ENCODE measurements around the gene SREK1.
"Not testable (repeated sequence)": the region's sequence is repeated elsewhere in the genome, so short reads cannot be mapped to it uniquely, and the experiment has no call there.

SREK1 gene

DNA sequence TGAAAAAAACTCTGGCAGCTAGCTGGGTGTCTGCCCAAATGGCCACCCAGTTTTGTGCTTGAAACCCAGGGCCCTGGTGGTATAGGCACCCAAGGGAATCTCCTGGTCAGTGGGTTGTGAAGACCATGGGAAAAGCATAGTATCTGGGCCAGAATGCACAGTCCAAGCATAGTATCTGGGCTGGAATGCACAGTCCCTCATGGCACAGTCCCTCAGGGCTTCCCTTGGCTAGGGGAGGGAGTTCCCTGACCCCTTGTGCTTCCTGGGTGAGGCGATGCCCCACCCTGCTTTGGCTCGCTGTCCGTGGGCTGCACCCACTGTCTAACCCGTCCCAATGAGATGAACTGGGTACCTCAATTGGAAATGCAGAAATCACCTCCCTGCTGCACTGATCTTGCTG, 78.8 kb downstream of the SREK1 start:
- not testable (repeated sequence) for DNase-seq

DNA sequence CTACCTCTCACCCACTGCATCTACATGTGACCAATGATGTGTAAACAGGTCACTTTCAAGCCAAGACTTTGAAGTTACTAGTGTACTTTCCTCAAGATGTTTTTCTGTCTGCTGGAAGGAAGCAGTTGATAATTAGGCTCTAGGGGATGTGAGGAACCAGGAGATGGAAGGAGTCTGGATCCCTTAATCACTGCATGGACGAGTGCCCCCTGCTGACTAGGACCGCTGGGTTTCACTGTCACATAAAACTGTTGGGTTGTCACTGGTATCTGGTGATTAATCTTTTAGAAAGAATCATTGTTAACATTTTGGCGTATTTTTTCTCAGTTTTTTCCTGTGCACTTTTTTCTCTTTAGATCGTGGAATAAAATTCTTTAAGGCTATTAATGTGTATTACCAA, 79.5 kb downstream of the SREK1 start:
- no peak for DNase-seq

DNA sequence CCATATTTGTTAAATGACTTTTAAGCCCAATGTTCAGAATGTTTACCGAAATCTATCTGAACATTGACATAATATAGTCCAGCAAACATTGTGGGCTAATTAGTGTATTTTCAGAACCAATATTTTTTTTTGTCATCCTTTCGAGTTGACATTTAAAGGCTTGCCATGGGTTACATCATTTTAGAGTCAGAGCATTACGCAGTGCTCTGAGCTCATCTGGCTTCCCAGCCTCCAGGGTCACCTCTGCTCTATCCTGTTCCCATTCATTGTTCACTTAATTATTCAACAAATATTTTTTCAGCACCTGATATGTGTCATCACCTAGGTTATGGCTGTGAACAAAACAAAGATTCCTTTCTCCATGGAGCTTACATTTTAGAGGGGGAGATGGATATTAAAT, 80.2 kb downstream of the SREK1 start:
- DNase-seq: no peak

DNA sequence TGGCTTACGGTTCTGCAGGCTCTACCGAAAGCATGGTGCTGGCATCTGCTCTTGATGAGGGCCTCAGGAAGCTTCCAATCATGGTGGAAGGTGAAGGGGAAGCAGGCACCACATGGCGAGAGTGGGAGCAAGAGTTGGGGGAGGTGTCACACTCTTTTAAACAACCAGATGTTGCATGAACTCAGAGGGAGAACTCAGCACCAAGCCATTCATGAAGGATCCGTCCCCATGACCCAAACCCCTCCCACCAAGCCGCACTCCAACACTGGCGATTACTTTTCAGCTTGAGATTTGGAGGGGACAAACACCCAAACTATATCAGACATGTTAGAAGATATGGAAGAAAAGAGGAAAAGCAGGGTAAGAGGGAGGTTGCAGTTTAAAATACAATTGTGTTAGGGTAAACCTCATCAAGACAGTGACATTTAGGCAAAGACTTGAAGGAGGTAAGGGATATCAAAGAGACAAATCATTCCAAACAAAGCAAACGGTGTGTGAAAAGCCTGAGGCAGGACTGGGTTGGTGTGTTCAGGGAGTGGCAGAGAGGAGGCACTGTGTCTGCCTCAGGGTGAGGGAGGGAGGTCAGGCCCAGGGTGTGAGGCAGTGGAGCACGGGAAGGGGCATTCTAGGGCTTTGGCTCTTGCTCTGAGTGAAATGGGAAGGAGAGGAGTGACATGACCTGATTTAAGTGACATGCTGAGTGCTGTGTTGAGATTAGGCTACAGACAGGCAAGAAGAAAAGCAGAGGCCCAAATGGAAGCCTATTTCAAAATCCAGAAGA, 80.9 kb downstream of the SREK1 start:
- no peak for DNase-seq

DNA sequence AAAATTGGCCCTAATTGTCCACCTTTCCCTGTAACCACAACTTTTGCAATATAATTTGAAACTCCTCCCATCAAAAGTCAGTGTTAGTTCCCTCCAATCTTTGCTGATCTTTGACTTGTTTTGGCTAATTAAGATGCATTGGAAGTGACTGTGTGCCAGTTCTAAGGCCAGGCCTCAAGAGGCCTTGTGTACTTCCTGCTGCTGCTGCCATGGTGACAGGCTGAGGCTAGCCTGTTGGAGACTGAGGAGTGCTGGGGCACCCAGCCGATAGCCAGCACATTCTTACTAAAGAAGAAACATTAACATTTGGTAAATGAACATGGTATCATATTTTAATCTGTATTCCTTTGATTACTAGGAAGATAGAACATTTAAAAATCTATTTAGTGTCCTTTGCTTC, 86.5 kb downstream of the SREK1 start:
- no peak for DNase-seq

DNA sequence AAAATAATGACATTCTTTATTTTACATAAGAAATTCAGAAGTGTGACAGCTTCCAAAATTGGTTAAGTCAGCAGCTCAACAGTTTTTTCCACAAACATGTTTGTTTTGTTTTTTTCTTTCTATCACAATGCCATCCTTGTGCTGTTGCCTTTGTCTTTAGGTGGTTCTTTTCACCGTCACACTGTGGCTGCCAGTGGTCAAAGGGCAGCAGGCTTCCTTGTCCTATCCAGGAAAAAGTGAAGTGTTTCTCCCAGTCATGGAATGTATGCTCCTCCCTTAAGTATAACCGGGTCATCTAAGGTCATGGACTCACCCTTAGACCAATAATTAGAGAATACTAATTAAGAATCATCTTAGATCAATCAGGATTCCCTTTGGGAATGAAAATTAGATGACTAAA, 87.4 kb downstream of the SREK1 start:
- no peak for DNase-seq

DNA sequence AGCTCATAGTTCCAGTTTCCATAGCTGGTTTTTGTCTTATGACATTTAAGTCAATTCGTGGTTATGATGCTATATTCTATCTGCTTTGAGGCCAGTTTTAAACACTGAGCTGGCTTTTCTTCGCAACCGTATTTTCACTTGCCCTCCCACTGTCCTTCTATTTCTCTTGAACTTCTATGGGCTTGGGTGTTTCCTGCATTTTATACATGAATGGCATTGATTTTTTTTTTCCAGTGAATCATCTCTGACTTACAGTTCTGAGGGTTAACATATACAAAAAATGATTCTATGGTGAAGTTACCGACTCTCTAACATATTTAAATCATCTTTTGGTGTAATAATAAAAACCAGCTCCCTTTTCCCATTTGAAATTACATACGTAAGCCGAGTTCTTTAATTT, 88.2 kb downstream of the SREK1 start:
- no peak for DNase-seq

DNA sequence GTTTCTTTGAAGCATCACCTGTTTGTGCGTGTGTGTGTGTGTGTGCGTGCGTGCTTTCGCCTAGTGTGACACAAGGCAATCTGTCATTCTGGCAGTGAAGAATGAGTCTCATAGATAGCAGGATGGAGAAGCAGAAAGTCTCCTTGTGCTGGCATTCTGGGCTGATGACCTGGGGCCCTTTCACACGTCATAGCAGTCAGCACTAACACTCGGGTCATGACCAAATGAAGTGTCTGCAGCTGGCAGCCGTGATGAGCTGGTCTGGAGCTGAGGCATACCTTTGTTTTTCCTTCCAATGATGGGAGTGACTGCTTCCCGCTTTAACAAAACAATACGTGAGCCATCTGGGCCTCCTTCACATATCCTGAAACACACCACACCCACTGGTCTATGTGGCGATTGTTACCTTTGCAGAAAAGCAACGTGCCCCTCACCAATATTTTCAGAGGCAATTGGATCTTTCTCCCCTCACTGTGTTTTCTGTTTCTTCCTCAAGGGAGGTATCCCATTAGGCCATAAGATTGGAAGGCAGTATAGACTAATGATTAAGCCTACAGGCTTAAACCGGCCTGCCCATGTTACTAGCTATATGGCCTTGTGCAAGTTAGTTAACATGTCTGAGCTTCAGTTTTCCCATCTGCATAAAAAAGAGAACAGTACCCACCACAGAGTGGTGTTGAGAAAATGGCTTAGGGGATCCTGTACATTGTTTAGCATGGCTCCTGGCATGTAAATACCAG, 88.8 kb downstream of the SREK1 start:
- no peak for DNase-seq
